ENCODE results near the gene POU2F1.

GRCh38 chr1:167345386-167345733 lies 124.7 kb downstream of the POU2F1 start:
- TF ChIP-seq CTCF (IDR thresholded peaks at IDR 0.05) = no peak
- TF ChIP-seq POLR2A (IDR thresholded peaks at IDR 0.05) = no peak

Data from Peyer's patch (tissue), 4 donors.